Liver (tissue), 3 donors: ENCODE results near the gene PLA2G4F.

Experiments
- CTCF ChIP-seq: fragments of 150-350 bp; IDR thresholded peaks from 2 replicates; pipeline ENCODE4 v1.5.1; 2017; ENCODE audit warnings: improper control_type of control experiment, low read depth, low read length; ENCODE audit not compliant: missing input control
- FOXA1 ChIP-seq: IDR thresholded peaks from 2 replicates; pipeline ENCODE4 v1.6.1; 2016; ENCODE audit warnings: antibody characterized with exemption
- NR2F2 ChIP-seq: IDR thresholded peaks from 2 replicates; pipeline ENCODE4 v1.6.1; 2016; ENCODE audit warnings: antibody characterized with exemption
- REST ChIP-seq: IDR thresholded peaks from 2 replicates; pipeline ENCODE4 v1.6.1; 2016; ENCODE audit warnings: antibody characterized with exemption, mild to moderate bottlenecking
- SP1 ChIP-seq: IDR thresholded peaks from 2 replicates; pipeline ENCODE4 v1.6.1; 2018; ENCODE audit warnings: antibody characterized with exemption, mild to moderate bottlenecking
- TAF1 ChIP-seq: conservative IDR thresholded peaks from 2 replicates; pipeline ENCODE4 v1.6.1; 2016; ENCODE audit warnings: antibody characterized with exemption, mild to moderate bottlenecking
- donor health status: healthy.
- donor health status: healthy.

GRCh38 chr15:42158941-42159340, 2.5 kb upstream of the PLA2G4F start:
- TF ChIP-seq CTCF = no peak
- TF ChIP-seq SP1 = no peak
- TF ChIP-seq REST = no peak
- TF ChIP-seq FOXA1 = no peak
- TF ChIP-seq TAF1 = no peak
- no peak for TF ChIP-seq NR2F2
